ENCODE results near the gene CAPN7. TPM values are rescaled to one million over a fixed set of nuclear protein-coding genes. Genes with fewer than 3 reads are reported as not detected.

Gene CAPN7
- polyA plus RNA-seq, 3 donors, result 11.7 to 20.8 (median 14.7) TPM

DNA sequence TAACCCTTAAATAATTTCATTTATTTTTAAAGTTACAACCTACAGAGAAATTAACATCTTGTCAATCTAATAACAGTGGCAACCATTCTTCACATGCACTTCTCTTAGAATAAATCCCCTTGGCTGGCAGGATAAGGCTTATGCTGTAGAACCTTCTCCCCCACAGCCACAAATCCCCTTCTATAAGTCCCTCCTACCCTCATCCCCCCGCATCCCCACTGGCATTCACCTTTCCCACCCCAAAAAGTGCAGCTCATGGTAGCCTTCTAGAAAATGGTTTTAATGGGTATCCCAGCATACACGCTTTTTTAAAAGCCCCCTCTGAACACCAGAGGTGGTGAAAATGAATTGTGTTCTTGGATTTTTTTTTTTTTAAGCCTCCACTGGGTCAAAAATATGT is 49.2 kb downstream of the CAPN7 start:
- Mint-ChIP-seq H3K4me3 (no peak overlapping the region), H3K36me3 (peaks cover 88 to 94% of the 10 kb centered on the region in 2 donors), H3K27ac (peak overlapping the region in 3 of 7 donors; percentile 28 to 57 (median 55)), H3K9me3 (no peaks in the 10 kb centered on the region), H3K4me1 (no peaks in the 10 kb centered on the region), H3K27me3 (ENCODE audit: low read depth in 3 of 3) (peaks cover 0 to 2% (median 0%) of the 10 kb centered on the region in 3 donors)
- H3K4me3 ChIP-seq (replicated peaks in 1 of 3; ENCODE audit: low read depth in 2 of 3, low read length in 3 of 3), result no peak overlapping the region
- H3K27me3 ChIP-seq (ENCODE audit: control insufficient read depth in 2 of 2, insufficient read depth in 2 of 2, low read length in 2 of 2), result no peaks in the 10 kb centered on the region
- TF ChIP-seq CTCF (IDR thresholded peaks at IDR 0.05), result no peak
- peaks cover 97 to 100% of the 10 kb centered on the region in 2 donors for H3K36me3 ChIP-seq (replicated peaks in 1 of 2; ENCODE audit: control insufficient read depth in 1 of 2, insufficient read depth in 2 of 2, low read length in 2 of 2)
- no peaks in the 10 kb centered on the region for H3K79me2 ChIP-seq (ENCODE audit: insufficient read depth, low read length)
- no peak overlapping the region for H3K9ac ChIP-seq (ENCODE audit: insufficient read depth, low read length, poor library complexity, severe bottlenecking)
- DNase-seq, result no peak
- intact Hi-C loops (cut with micrococcal nuclease), result no loop called here
- no peaks in the 10 kb centered on the region for H3K4me1 ChIP-seq (ENCODE audit: control insufficient read depth in 1 of 2, insufficient read depth in 2 of 2, low read length in 2 of 2)
- H4K20me1 ChIP-seq (ENCODE audit: insufficient read depth, low read length), result peaks cover 29% of the 10 kb centered on the region
- no peak overlapping the region for H2AFZ ChIP-seq (ENCODE audit: insufficient read depth, low read depth, low read length, poor library complexity, severe bottlenecking)
- no peaks in the 10 kb centered on the region for H3K9me3 ChIP-seq (replicated peaks in 1 of 2; ENCODE audit: control insufficient read depth in 1 of 2, insufficient read depth in 1 of 2, low read length in 2 of 2)
- no peak overlapping the region for H3K4me2 ChIP-seq (replicated peaks; ENCODE audit: extremely low read depth, low read length, poor library complexity, severe bottlenecking)
- H3K27ac ChIP-seq (ENCODE audit: low read depth in 1 of 2, low read length in 2 of 2), result no peak overlapping the region
- WGBS (ENCODE audit: insufficient coverage), result no CpG with 5 or more reads among the region's 2 CpGs

GRCh38 chr3:15256861-15257341 is 50.9 kb downstream of the CAPN7 start:
- Histone ChIP-seq H3K27ac (ENCODE audit: low read depth in 1 of 2, low read length in 2 of 2) (no peak overlapping the region), H3K79me2 (ENCODE audit: insufficient read depth, low read length) (no peaks in the 10 kb centered on the region), H3K4me2 (replicated peaks; ENCODE audit: extremely low read depth, low read length, poor library complexity, severe bottlenecking) (no peak overlapping the region), H3K9ac (ENCODE audit: insufficient read depth, low read length, poor library complexity, severe bottlenecking) (no peak overlapping the region), H4K20me1 (ENCODE audit: insufficient read depth, low read length) (peaks cover 46% of the 10 kb centered on the region), H2AFZ (ENCODE audit: insufficient read depth, low read depth, low read length, poor library complexity, severe bottlenecking) (no peak overlapping the region), H3K4me3 (replicated peaks in 1 of 3; ENCODE audit: low read depth in 2 of 3, low read length in 3 of 3) (no peak overlapping the region), H3K36me3 (replicated peaks in 1 of 2; ENCODE audit: control insufficient read depth in 1 of 2, insufficient read depth in 2 of 2, low read length in 2 of 2) (peaks cover 98 to 100% of the 10 kb centered on the region in 2 donors), H3K9me3 (replicated peaks in 1 of 2; ENCODE audit: control insufficient read depth in 1 of 2, insufficient read depth in 1 of 2, low read length in 2 of 2) (no peaks in the 10 kb centered on the region), H3K4me1 (ENCODE audit: control insufficient read depth in 1 of 2, insufficient read depth in 2 of 2, low read length in 2 of 2) (no peaks in the 10 kb centered on the region), H3K27me3 (ENCODE audit: control insufficient read depth in 2 of 2, insufficient read depth in 2 of 2, low read length in 2 of 2) (no peaks in the 10 kb centered on the region)
- no peak overlapping the region for H3K4me3 Mint-ChIP-seq
- no peak for DNase-seq
- peaks cover 0 to 7% (median 0%) of the 10 kb centered on the region in 3 donors for H3K27me3 Mint-ChIP-seq (ENCODE audit: low read depth in 3 of 3)
- H3K9me3 Mint-ChIP-seq, result no peaks in the 10 kb centered on the region
- H3K27ac Mint-ChIP-seq, result peak overlapping the region in 5 of 7 donors; percentile 35 to 81 (median 54)
- intact Hi-C loops (cut with micrococcal nuclease), result no loop called here
- no peak for TF ChIP-seq CTCF (IDR thresholded peaks at IDR 0.05)
- no peaks in the 10 kb centered on the region for H3K4me1 Mint-ChIP-seq
- WGBS (ENCODE audit: insufficient coverage), result 85% methylated on average over 6 of the region's 8 CpGs
- H3K36me3 Mint-ChIP-seq, result peaks cover 89 to 94% of the 10 kb centered on the region in 2 donors
